ENCODE measurements around the gene GH2.

The GH2 gene

GRCh38 chr17:63881935-63882601 is at the start of gene GH2:
TSS of gene GH2 (minus strand) at chr17:63881944. CDS start at chr17:63881801, 143 bp downstream.
- DNase-seq (ENCODE audit: extremely low spot score) = peak; percentile 86
- CTCF ChIA-PET = interaction anchor here (0.9 to 1.5 kb wide), 3 partner anchors 12 to 24 kb away, joined by 3 to 7 read pairs (median 3); no protein-coding TSS in a partner anchor
- no peak for TF ChIP-seq CTBP1 (IDR thresholded peaks at IDR 0.05; ENCODE audit: borderline replicate concordance)
- TF ChIP-seq BHLHE40 (IDR thresholded peaks at IDR 0.05; ENCODE audit: borderline replicate concordance) = no peak
- no peak for TF ChIP-seq ZNF384 (IDR thresholded peaks at IDR 0.05)
- no peak for TF ChIP-seq NFRKB (IDR thresholded peaks at IDR 0.05)
- TF ChIP-seq SUZ12 (IDR thresholded peaks at IDR 0.05) = no peak
- no peak for TF ChIP-seq FOXK2 (IDR thresholded peaks at IDR 0.05)
- TF ChIP-seq TARDBP (IDR thresholded peaks at IDR 0.05) = no peak
- no peak for TF ChIP-seq LEF1 (IDR thresholded peaks at IDR 0.05; ENCODE audit: borderline replicate concordance)
- POLR2A ChIA-PET = no interaction called here

GRCh38 chr17:63930951-63931575 is 49.3 kb upstream of the GH2 start:
- TF ChIP-seq SP1 (IDR thresholded peaks at IDR 0.05) (no peak), FOXK2 (IDR thresholded peaks at IDR 0.05) (no peak), ARNT (IDR thresholded peaks at IDR 0.05) (no peak), FOXM1 (IDR thresholded peaks at IDR 0.05; ENCODE audit: borderline replicate concordance) (no peak), BHLHE40 (IDR thresholded peaks at IDR 0.05; ENCODE audit: borderline replicate concordance) (no peak), NFRKB (IDR thresholded peaks at IDR 0.05) (no peak), L3MBTL2 (conservative IDR thresholded peaks at IDR 0.05) (no peak), HDGF (IDR thresholded peaks at IDR 0.05; ENCODE audit: borderline replicate concordance) (no peak), SUZ12 (IDR thresholded peaks at IDR 0.05) (no peak), TARDBP (IDR thresholded peaks at IDR 0.05) (no peak), LEF1 (IDR thresholded peaks at IDR 0.05; ENCODE audit: borderline replicate concordance) (no peak), ZNF384 (IDR thresholded peaks at IDR 0.05) (no peak), FOXA1 (IDR thresholded peaks at IDR 0.05) (no peak), CTBP1 (IDR thresholded peaks at IDR 0.05; ENCODE audit: borderline replicate concordance) (no peak), ELF4 (IDR thresholded peaks at IDR 0.05) (no peak)
- TF ChIP-seq, protein P1, sequence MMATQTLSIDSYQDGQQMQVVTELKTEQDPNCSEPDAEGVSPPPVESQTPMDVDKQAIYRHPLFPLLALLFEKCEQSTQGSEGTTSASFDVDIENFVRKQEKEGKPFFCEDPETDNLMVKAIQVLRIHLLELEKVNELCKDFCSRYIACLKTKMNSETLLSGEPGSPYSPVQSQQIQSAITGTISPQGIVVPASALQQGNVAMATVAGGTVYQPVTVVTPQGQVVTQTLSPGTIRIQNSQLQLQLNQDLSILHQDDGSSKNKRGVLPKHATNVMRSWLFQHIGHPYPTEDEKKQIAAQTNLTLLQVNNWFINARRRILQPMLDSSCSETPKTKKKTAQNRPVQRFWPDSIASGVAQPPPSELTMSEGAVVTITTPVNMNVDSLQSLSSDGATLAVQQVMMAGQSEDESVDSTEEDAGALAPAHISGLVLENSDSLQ (IDR thresholded peaks at IDR 0.05) = no peak
- ChIA-PET POLR2A (no interaction called here), CTCF (no interaction called here)
- no peak for DNase-seq (ENCODE audit: extremely low spot score)

- ChIA-PET POLR2A (no interaction called here), CTCF (interaction anchor here (0.8 to 2.9 kb wide), 3 partner anchors 11 to 203 kb away, joined by 3 to 17 read pairs (median 11); partner anchors contain the start of gene GH1)
- TF ChIP-seq FOXM1 (IDR thresholded peaks at IDR 0.05; ENCODE audit: borderline replicate concordance) = no peak
- no peak for TF ChIP-seq CTBP1 (IDR thresholded peaks at IDR 0.05; ENCODE audit: borderline replicate concordance)
- no peak for TF ChIP-seq FOXK2 (IDR thresholded peaks at IDR 0.05)
- no peak for TF ChIP-seq TARDBP (IDR thresholded peaks at IDR 0.05)
- no peak for TF ChIP-seq NFRKB (IDR thresholded peaks at IDR 0.05)
- TF ChIP-seq LEF1 (IDR thresholded peaks at IDR 0.05; ENCODE audit: borderline replicate concordance) = no peak
- TF ChIP-seq ZNF384 (IDR thresholded peaks at IDR 0.05) = no peak
- TF ChIP-seq FOXA1 (IDR thresholded peaks at IDR 0.05) = no peak
- TF ChIP-seq SUZ12 (IDR thresholded peaks at IDR 0.05) = no peak
- DNase-seq (ENCODE audit: extremely low spot score) = no peak
Measured at GRCh38 chr17:63929860-63930766, 48.4 kb upstream of the GH2 start.

GRCh38 chr17:63928966-63929695 is 47.4 kb upstream of the GH2 start:
- POLR2A ChIA-PET = no interaction called here
- TF ChIP-seq ZNF384 (IDR thresholded peaks at IDR 0.05) (no peak), SP1 (IDR thresholded peaks at IDR 0.05) (no peak), L3MBTL2 (conservative IDR thresholded peaks at IDR 0.05) (no peak), TARDBP (IDR thresholded peaks at IDR 0.05) (no peak), ARNT (IDR thresholded peaks at IDR 0.05) (no peak), BHLHE40 (IDR thresholded peaks at IDR 0.05; ENCODE audit: borderline replicate concordance) (no peak), CTBP1 (IDR thresholded peaks at IDR 0.05; ENCODE audit: borderline replicate concordance) (no peak), FOXK2 (IDR thresholded peaks at IDR 0.05) (no peak), FOXA1 (IDR thresholded peaks at IDR 0.05) (no peak), ELF4 (IDR thresholded peaks at IDR 0.05) (no peak), HDGF (IDR thresholded peaks at IDR 0.05; ENCODE audit: borderline replicate concordance) (no peak), FOXM1 (IDR thresholded peaks at IDR 0.05; ENCODE audit: borderline replicate concordance) (no peak)
- TF ChIP-seq, protein P1 (IDR thresholded peaks at IDR 0.05) = no peak
- no peak for DNase-seq (ENCODE audit: extremely low spot score)
- CTCF ChIA-PET = interaction anchor here (0.6 to 2.9 kb wide), 4 partner anchors 10 to 204 kb away, joined by 3 to 17 read pairs (median 7); partner anchors contain the start of gene GH1

- TF ChIP-seq FOXK2 (IDR thresholded peaks at IDR 0.05) (no peak), FOXM1 (IDR thresholded peaks at IDR 0.05; ENCODE audit: borderline replicate concordance) (no peak), LEF1 (IDR thresholded peaks at IDR 0.05; ENCODE audit: borderline replicate concordance) (no peak), FOXA1 (IDR thresholded peaks at IDR 0.05) (no peak), HDGF (IDR thresholded peaks at IDR 0.05; ENCODE audit: borderline replicate concordance) (no peak), ZNF384 (IDR thresholded peaks at IDR 0.05) (no peak), NFRKB (IDR thresholded peaks at IDR 0.05) (no peak), SUZ12 (IDR thresholded peaks at IDR 0.05) (no peak), ARNT (IDR thresholded peaks at IDR 0.05) (no peak), CTBP1 (IDR thresholded peaks at IDR 0.05; ENCODE audit: borderline replicate concordance) (no peak), TARDBP (IDR thresholded peaks at IDR 0.05) (no peak), ELF4 (IDR thresholded peaks at IDR 0.05) (no peak), SP1 (IDR thresholded peaks at IDR 0.05) (no peak), L3MBTL2 (conservative IDR thresholded peaks at IDR 0.05) (no peak), BHLHE40 (IDR thresholded peaks at IDR 0.05; ENCODE audit: borderline replicate concordance) (no peak)
- TF ChIP-seq, protein P1 (IDR thresholded peaks at IDR 0.05) = no peak
- DNase-seq (ENCODE audit: extremely low spot score) = no peak
- ChIA-PET POLR2A (no interaction called here), CTCF (interaction anchor here (0.6 to 2.9 kb wide), 2 partner anchors 9 to 50 kb away, joined by 3 to 17 read pairs; partner anchors contain the start of gene GH1)
Measured at GRCh38 chr17:63928172-63928666, 46.5 kb upstream of the GH2 start.
